Panc1 (cell line): ENCODE measurements around the gene POU3F2. TPM values are rescaled to one million over a fixed set of nuclear protein-coding genes. Genes with fewer than 3 reads are reported as not detected.

Experiments
- ATAC-seq: fragments of 200-7000 bp; cut with Tn5 transposase; 2 replicates; pipeline ENCODE4 v1.9.1; 2020; ENCODE audit warnings: mild to moderate bottlenecking, moderate library complexity
- BruUV-seq: library from RNA; stranded (reverse); fragments of 400-500 nt; replicated peaks from 2 replicates; lab custom pipeline; 2021; lab: Mats Ljungman, UMichigan
- CTCF ChIA-PET: fragments of 300-600 bp; sonication (Branson Sonifier 250); formaldehyde crosslinking; loops from one replicate; lab custom pipeline; 2022; ENCODE audit warnings: antibody characterized with exemption; lab: Charles Lee
- POLR2A ChIA-PET: fragments of 300-600 bp; sonication (Branson Sonifier 250); formaldehyde crosslinking; loops from one replicate; lab custom pipeline; 2022; ENCODE audit warnings: antibody characterized with exemption; lab: Charles Lee
- DNase-seq: peaks from one replicate; pipeline ENCODE4 v3.0.0-alpha.2; 2010; ENCODE audit warnings: low read depth, low spot score
- H3K27ac ChIP-seq: 2 replicates; pipeline ENCODE4 v1.5.1; 2011; ENCODE audit warnings: mild to moderate bottlenecking, low read length, inconsistent platforms
- H3K27me3 ChIP-seq: fragments of 200-500 bp; sonication (Bioruptor generic); 2 replicates; pipeline ENCODE4 v1.6.0; 2014; ENCODE audit warnings: low read length, inconsistent platforms; ENCODE audit not compliant: control insufficient read depth, insufficient read depth
- H3K36me3 ChIP-seq: fragments of 200-500 bp; sonication (Bioruptor generic); 2 replicates; pipeline ENCODE4 v1.5.1; 2014; ENCODE audit warnings: inconsistent platforms, mild to moderate bottlenecking, low read length, moderate library complexity; ENCODE audit not compliant: control insufficient read depth, insufficient read depth
- H3K4me1 ChIP-seq: 2 replicates; pipeline ENCODE4 v1.5.1; 2011; ENCODE audit warnings: inconsistent platforms, mild to moderate bottlenecking, low read length, moderate library complexity; ENCODE audit not compliant: control insufficient read depth, insufficient read depth
- H3K4me3 ChIP-seq, 2 experiments: 2 replicates each; pipeline ENCODE4 v1.5.1; 2011 to 2012; ENCODE audit warnings: low read depth in 2 of 2, low read length in 2 of 2, mild to moderate bottlenecking in 2 of 2, inconsistent platforms in 1 of 2, moderate library complexity in 1 of 2
- H3K9me3 ChIP-seq: fragments of 200-500 bp; sonication (Bioruptor generic); 2 replicates; pipeline ENCODE4 v1.5.1; 2014; ENCODE audit warnings: low read depth, mild to moderate bottlenecking, inconsistent platforms, low read length, moderate library complexity; ENCODE audit not compliant: control insufficient read depth, insufficient read depth
- POLR2AphosphoS5 ChIP-seq: IDR thresholded peaks from 2 replicates; pipeline ENCODE4 v1.6.1; 2012; ENCODE audit warnings: mild to moderate bottlenecking, low read depth, low read length, moderate library complexity
- SIN3A ChIP-seq: IDR thresholded peaks from 2 replicates; pipeline ENCODE4 v1.6.1; 2012; ENCODE audit warnings: low read depth, mild to moderate bottlenecking, low read length, moderate library complexity, borderline replicate concordance; ENCODE audit not compliant: insufficient read depth
- TCF7L2 ChIP-seq: IDR thresholded peaks from 2 replicates; pipeline ENCODE4 v1.6.1; 2011; ENCODE audit warnings: mild to moderate bottlenecking, low read depth, low read length, inconsistent platforms
- in situ Hi-C: cut with HindIII; loops from 2 replicates; pipeline ENCODE4 v1.10.0; 2016; ENCODE audit warnings: low sequenced_read_pairs, low pct_unique_long_range_greater_than_20kb
- intact Hi-C: fragments of 100-400 bp; cut with micrococcal nuclease; formaldehyde crosslinking; loops from one replicate; pipeline ENCODE4 v1.10.0; 2022; ENCODE audit not compliant: unreplicated experiment
- total RNA-seq: library from RNA; stranded (reverse); gene quantifications from one replicate; pipeline ENCODE4 v1.2.1, GENCODE V29; 2021; ENCODE audit not compliant: unreplicated experiment
- TF ChIP-seq, protein P1 (sequence below): fragments of 450-650 bp; IDR thresholded peaks from 2 replicates; pipeline ENCODE4 v1.5.1; 2017; ENCODE audit warnings: mild to moderate bottlenecking
- TF ChIP-seq, protein P2 (sequence below), 2 experiments: IDR thresholded peaks; 2 replicates each; pipeline ENCODE4 v1.6.1; 2011 to 2012; ENCODE audit warnings: low read depth in 2 of 2, control low read depth in 1 of 2, low read length in 1 of 2, mild to moderate bottlenecking in 1 of 2, moderate library complexity in 1 of 2; ENCODE audit not compliant: insufficient read depth in 1 of 2

Gene POU3F2
- total RNA-seq, 1 experiment from 2014 or later = not detected

DNA sequence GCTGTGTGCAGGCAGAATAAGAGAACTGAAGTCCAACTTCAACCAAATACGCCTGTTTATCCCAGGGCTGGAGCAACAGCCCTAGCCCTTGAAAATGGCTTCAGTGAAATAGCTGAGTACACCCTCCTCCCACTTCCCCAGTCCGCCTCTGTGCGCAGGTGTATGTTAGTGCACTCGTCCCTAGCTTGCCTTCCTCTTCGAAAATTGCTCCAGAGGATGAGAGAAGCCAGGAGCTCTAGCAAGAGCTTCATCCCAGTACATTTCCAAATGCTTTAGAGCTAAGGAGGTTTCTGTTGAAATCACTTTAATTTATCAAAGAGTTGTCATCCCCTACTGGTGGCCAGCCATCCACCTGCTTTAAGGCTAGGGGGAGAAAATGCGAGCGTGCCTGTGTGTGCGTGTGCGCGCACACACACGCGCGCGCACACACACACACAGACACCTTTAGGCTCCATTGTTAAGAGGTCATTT, 5.4 kb upstream of the POU3F2 start:
- ATAC-seq (no peak), DNase-seq (no peak)
- no peaks in the 10 kb centered on the region for H3K36me3 ChIP-seq
- POLR2A ChIA-PET = no interaction called here
- peaks cover 9% of the 10 kb centered on the region; the same call in 1 of the 2 replicates for H3K4me1 ChIP-seq
- no peak overlapping the region for H3K27ac ChIP-seq
- H3K27me3 ChIP-seq = peaks cover 59% of the 10 kb centered on the region
- TF ChIP-seq SIN3A (no peak), TCF7L2 (no peak), POLR2AphosphoS5 (no peak)
- TF ChIP-seq, protein P1, sequence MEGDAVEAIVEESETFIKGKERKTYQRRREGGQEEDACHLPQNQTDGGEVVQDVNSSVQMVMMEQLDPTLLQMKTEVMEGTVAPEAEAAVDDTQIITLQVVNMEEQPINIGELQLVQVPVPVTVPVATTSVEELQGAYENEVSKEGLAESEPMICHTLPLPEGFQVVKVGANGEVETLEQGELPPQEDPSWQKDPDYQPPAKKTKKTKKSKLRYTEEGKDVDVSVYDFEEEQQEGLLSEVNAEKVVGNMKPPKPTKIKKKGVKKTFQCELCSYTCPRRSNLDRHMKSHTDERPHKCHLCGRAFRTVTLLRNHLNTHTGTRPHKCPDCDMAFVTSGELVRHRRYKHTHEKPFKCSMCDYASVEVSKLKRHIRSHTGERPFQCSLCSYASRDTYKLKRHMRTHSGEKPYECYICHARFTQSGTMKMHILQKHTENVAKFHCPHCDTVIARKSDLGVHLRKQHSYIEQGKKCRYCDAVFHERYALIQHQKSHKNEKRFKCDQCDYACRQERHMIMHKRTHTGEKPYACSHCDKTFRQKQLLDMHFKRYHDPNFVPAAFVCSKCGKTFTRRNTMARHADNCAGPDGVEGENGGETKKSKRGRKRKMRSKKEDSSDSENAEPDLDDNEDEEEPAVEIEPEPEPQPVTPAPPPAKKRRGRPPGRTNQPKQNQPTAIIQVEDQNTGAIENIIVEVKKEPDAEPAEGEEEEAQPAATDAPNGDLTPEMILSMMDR = no peak
- TF ChIP-seq, protein P2, sequence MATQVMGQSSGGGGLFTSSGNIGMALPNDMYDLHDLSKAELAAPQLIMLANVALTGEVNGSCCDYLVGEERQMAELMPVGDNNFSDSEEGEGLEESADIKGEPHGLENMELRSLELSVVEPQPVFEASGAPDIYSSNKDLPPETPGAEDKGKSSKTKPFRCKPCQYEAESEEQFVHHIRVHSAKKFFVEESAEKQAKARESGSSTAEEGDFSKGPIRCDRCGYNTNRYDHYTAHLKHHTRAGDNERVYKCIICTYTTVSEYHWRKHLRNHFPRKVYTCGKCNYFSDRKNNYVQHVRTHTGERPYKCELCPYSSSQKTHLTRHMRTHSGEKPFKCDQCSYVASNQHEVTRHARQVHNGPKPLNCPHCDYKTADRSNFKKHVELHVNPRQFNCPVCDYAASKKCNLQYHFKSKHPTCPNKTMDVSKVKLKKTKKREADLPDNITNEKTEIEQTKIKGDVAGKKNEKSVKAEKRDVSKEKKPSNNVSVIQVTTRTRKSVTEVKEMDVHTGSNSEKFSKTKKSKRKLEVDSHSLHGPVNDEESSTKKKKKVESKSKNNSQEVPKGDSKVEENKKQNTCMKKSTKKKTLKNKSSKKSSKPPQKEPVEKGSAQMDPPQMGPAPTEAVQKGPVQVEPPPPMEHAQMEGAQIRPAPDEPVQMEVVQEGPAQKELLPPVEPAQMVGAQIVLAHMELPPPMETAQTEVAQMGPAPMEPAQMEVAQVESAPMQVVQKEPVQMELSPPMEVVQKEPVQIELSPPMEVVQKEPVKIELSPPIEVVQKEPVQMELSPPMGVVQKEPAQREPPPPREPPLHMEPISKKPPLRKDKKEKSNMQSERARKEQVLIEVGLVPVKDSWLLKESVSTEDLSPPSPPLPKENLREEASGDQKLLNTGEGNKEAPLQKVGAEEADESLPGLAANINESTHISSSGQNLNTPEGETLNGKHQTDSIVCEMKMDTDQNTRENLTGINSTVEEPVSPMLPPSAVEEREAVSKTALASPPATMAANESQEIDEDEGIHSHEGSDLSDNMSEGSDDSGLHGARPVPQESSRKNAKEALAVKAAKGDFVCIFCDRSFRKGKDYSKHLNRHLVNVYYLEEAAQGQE (IDR thresholded peaks at IDR 0.05; ENCODE audit: insufficient read depth in 1 of 2, low read depth in 2 of 2, low read length in 1 of 2) = no peak
- intact Hi-C loops (no loop called here), in situ Hi-C loops (no loop called here)
- no peaks in the 10 kb centered on the region for H3K9me3 ChIP-seq
- CTCF ChIA-PET = no interaction called here
- H3K4me3 ChIP-seq = no peak overlapping the region
- BruUV-seq = no TSS peak

DNA sequence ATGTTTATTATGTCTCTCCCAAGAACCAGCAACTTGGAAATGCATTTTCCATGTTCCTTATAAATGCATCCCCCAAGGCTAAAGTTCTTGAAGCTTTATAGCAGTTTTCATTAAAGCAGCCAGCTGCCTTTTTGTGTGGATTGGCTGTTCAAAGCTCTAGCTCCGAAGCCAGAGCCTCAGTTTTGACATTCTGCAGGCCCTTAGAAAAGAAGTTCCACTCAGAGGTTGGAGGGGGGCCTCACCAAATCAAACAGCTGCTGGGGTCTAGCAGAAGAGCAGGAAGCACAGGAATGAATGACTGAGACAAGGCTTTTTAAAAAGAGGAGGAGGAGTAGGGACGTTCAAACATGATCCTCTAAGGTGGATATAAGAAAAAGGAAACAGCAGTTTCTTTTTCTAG, 4.2 kb upstream of the POU3F2 start:
- POLR2A ChIA-PET = no interaction called here
- in situ Hi-C loops = no loop called here
- H3K4me1 ChIP-seq = peaks cover 9% of the 10 kb centered on the region; the same call in 1 of the 2 replicates

More for the DNA sequence above, 4.2 kb upstream of the POU3F2 start:
- intact Hi-C loops = no loop called here
- no peaks in the 10 kb centered on the region for H3K9me3 ChIP-seq
- BruUV-seq = no TSS peak
- DNase-seq (no peak), ATAC-seq (no peak)
- no peak overlapping the region for H3K27ac ChIP-seq
- no peak overlapping the region for H3K4me3 ChIP-seq
- CTCF ChIA-PET = interaction anchor here (0.6 to 0.7 kb wide), 2 partner anchors 45 to 123 kb away, joined by 3 to 10 read pairs; no protein-coding TSS in a partner anchor
- peaks cover 54% of the 10 kb centered on the region for H3K27me3 ChIP-seq
- H3K36me3 ChIP-seq = no peaks in the 10 kb centered on the region
- TF ChIP-seq POLR2AphosphoS5 = no peak
- TF ChIP-seq TCF7L2 = no peak
- TF ChIP-seq, protein P2 (IDR thresholded peaks at IDR 0.05; ENCODE audit: insufficient read depth in 1 of 2, low read depth in 2 of 2, low read length in 1 of 2) = no peak
- TF ChIP-seq, protein P1 = no peak
- TF ChIP-seq SIN3A = no peak
